Tongue (tissue), 3 donors: ENCODE results near the gene MBD1. TPM values are rescaled to one million over a fixed set of nuclear protein-coding genes. Genes with fewer than 3 reads are reported as not detected.
"Not testable (repeated sequence)": the region's sequence is repeated elsewhere in the genome, so short reads cannot be mapped to it uniquely, and the experiment has no call there.

Experiments
- DNase-seq: peaks from one replicate; pipeline ENCODE4 v3.0.0-alpha.2; 2015
- small RNA-seq: library from RNA; depleted of rRNA; stranded (forward); fragments of <200 nt; gene quantifications from one replicate; pipeline ENCODE3, GENCODE V24; 2014; ENCODE audit warnings: low replicate concordance
- total RNA-seq: library from RNA; depleted of rRNA; stranded (reverse); fragments of >200 nt; gene quantifications from one replicate; pipeline ENCODE4 v1.2.3, GENCODE V29; 2014

Gene MBD1
- total RNA-seq, 1 donor from 2014 or later: 68.7 TPM

DNA sequence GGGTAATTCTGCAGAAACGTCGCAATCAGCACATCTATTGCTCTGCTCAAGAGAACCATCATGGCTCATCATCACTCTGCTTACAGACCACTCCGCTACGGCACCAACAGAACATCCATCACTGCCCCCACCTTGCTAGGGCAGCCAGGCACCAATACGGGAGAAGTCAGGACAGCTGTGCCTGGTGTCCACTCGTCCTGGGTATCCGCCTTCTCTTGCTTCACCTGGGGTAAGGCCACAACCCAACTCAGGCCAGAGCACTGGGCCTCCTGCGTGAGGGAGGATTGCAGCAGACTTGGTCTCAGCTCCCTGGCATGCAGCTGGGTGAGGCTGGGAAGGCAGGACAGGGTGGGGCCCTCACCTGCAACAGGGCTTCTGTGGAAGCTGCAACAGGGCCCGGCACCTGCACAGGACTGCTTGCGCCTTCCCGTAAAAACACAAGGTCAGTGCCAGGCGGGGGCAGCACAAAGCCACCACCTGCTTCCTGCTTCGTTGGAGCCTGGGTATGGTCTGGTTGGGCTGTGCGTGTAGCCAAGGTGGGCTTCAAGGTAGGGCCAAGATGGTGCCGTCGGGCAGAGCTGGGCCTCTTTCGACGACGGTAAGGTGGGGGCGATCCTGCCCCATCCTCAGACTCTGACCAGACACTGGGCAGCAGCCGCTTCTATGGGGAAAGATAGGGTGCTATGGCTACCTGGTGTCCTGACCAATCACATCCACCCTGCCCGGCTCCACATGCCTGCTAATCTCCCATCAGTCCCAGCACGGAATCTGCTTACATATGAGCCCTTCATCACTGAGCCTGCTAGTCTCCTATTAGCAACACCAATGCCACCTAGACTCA, 7.9 kb downstream of the MBD1 start:
- DNase-seq: no peak

DNA sequence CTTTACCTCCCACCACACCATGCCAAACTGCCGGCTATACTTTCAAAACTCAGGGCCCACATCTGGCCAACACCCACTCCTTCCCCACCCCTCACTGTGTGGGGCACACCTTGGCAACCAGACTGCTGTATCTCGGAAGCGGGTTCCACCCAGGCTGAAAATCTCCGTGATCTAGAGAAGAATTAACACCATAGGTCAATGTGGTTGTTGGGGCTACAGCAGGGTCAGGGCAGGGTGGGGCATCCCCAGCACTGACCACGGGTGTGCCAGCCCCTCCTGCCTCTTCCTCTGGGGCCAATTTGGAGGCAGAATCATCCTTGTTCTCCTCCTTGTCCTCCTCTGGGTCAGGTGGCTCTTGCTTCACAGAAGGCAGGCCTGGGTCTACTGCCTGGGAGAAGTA, 8.8 kb downstream of the MBD1 start:
- no peak for DNase-seq

GRCh38 chr18:50268022-50268747, 13.1 kb downstream of the MBD1 start:
- DNase-seq: peak; percentile 79

DNA sequence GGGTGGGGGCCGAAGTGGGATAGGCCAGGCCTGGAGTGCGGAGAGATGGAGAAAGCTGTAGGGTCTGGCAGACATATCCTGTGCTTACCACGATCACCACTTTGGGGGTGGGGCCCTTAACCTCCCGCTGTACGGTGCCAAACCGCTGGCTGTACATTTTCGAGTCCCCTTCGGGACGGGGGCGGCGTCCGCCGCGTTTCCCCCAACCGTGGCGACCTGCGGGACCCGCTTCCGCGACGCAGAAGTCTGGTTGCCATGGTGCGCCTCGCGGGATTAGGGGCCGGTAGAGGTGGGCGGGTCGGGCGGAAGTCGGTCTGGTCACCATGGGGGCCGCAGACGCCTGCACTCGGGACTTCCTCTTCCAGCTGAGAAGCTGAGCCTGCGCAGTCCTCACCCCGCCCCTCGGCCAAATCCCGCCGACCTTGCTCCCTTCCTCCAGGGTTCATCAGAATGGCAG, 15.0 kb downstream of the MBD1 start, which contains the start of gene CFAP53:
TSS of gene CFAP53 (minus strand) at position 248 of the 457 bp plus-strand sequence. CDS start at position 157, 91 bp downstream.
- DNase-seq: peak; percentile 95

DNA sequence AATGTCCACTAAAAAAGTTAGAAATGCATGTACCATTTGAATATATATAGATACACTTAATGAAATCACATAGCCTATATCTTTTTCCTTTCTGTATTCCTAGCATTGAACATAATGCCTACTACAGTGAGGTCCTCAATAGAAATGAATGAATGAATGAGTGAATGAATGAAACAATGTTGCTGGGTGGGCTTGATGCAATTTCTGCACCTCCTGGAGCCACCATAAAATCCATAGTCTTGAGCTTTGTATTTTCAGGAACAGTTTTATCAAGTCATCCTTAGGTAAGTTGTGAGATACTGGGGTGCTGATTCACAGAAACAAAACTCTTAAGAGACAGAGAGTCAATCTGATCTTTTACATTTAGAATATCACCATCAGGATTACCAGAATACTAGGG, 18.3 kb downstream of the MBD1 start:
- no peak for DNase-seq

DNA sequence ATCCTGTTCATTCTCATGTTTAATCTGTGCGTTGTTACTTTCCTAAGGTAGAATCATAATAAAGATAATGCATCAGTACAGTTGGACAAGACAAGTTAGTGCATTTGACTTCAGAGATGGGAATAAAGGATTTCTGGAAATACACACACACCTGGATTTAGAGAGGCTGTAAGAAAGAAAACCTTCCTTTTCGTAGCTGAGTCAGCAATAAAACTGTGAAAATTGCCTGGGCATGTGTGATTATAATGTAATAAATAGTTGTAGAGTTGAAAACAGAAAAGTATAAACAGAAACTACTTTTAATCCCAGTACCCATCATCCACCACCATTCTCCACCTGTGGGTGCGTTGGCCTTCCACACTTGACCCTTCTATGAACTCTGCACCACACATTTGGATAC, 30.4 kb downstream of the MBD1 start:
- no peak for DNase-seq

- no peak for DNase-seq
Observed at GRCh38 chr18:50249576-50249975, 31.7 kb downstream of the MBD1 start.

DNA sequence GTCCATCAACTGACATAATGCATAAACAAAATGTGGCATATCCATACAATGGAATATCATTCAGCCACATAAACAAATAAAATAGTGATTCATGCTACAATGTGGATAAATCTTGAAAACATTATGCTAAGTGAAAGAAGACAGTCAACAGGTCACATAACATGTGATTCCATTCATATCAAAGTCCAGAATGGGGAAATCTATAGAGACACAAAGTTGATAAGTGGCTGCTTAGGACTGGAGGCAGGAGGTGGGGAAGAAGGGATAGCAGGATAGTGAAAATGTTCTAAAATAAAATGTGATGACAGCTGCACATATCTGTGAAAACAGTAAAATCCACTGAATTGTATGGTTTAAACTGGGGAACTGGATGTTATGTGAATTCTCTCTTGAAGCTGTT, 33.8 kb downstream of the MBD1 start:
- DNase-seq: no peak

GRCh38 chr18:50241768-50242167, 39.6 kb downstream of the MBD1 start:
- DNase-seq: not testable (repeated sequence)

GRCh38 chr18:50240080-50240563, 41.2 kb downstream of the MBD1 start:
- no peak for DNase-seq

- DNase-seq: no peak
Observed at GRCh38 chr18:50232419-50232818, 48.9 kb downstream of the MBD1 start.

DNA sequence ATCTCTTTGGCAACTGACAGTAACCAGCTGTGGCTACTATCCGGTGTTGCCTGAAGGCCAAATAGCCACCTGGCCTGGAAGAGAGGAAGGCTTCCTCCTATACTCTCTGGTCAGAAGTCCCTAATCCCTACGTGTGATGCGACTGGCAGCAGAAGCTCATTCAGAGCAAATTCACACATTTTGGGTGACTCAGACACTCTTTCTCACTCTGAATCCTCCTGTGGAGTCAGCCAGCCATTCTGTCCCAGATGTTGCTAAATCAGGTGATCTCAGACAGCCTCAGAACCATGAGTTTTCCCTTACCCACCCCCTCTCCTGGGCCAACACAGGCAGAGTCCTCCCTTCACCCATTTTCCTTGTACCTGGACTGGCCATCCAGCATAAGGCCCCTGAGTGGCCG, 49.7 kb downstream of the MBD1 start:
- DNase-seq: no peak

- DNase-seq: not testable (repeated sequence)
Observed at GRCh38 chr18:50220249-50220648, 61.1 kb downstream of the MBD1 start.

Small RNA genes within 50 kb of the gene (small RNA-seq; reads per million reads assigned to genes)
- not detected for gene RNA5SP458

Other genes with a start within 250 kb of the MBD1 start
- 12.8 TPM for gene MYO5B, start 86.4 kb downstream of the MBD1 start, total RNA-seq
- gene CFAP53, start 15.0 kb downstream of the MBD1 start, total RNA-seq: 0.31 TPM
- gene CXXC1, start 6.2 kb upstream of the MBD1 start, total RNA-seq: 38.0 TPM
- 2.6 TPM for gene SKA1, start 93.5 kb upstream of the MBD1 start, total RNA-seq